NB4 (cell line): ENCODE data around the gene FCGR3B.
"Not testable (repeated sequence)": the region's sequence is repeated elsewhere in the genome, so short reads cannot be mapped to it uniquely, and the experiment has no call there.

Source experiments
- CTCF ChIP-seq: IDR thresholded peaks from one replicate; pipeline ENCODE4 v1.5.1; 2012; ENCODE audit warnings: low read depth, low read length
- MAX ChIP-seq: IDR thresholded peaks from 2 replicates; pipeline ENCODE4 v1.6.1; 2011; ENCODE audit warnings: low read depth, low read length
- MYC ChIP-seq: IDR thresholded peaks from 2 replicates; pipeline ENCODE4 v1.6.1; 2011; ENCODE audit warnings: low read depth, low read length
- POLR2A ChIP-seq: IDR thresholded peaks from 2 replicates; pipeline ENCODE4 v1.6.1; 2011; ENCODE audit warnings: mild to moderate bottlenecking; ENCODE audit not compliant: insufficient read length; ENCODE audit errors: extremely low read depth

DNA sequence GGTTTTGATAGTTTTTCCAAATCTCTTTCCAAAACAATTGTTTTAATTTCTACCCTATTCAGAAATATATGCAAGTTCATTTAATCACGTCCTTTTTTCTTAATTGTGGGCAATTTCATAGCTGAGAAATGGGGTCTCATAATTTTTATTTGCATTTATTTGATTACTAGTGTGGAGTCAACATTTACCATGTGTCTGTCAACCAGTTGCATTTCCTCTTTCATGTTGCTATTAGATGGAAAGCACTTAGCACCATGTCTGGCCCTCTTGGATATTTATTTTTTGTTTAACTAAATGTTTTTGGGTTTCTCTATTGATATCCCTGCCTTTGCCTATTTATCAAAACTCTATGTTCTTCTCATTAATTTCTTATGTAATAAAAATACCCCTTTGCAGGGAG lies 13.9 kb upstream of the FCGR3B start:
- TF ChIP-seq CTCF, MYC, POLR2A, MAX: not testable (repeated sequence)
